ENCODE measurements around the gene NPTX1.

NPTX1 gene

DNA sequence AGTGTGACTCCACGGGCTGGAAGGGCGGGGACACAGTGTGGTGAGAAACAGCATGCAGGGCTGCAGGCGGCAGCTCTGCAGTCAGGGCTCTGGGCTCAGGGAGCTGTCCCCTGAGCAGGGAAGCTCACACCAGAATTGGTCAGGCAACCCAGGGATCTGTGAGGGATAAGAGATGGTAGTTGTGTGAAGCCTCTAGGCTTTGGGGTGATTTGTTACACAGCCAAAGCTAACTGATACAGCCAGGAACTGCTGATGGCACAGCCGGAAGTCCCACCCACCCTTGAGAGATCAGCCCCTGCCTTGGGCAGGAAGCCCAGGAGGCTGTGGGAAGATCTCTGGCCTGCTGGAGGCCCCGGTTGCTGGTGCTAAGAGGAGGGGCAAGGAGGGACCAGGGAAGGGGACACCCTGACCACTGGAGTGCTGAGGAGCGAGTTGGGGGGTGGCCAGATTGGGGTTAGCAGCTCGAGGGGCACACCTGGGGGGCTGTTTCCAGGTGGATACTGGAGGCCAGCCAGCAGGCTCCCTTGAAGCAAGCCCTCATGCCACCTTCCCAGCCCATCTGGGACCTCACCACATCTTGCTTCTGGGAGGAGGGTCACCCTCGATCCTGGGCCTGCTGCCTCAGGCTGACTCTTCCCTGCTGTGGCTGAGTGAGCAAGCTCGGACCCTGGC is 25.2 kb downstream of the NPTX1 start:
- Histone ChIP-seq H3K9ac (ENCODE audit: low read length) (no peak overlapping the region), H3K4me1 (ENCODE audit: control insufficient read depth, insufficient read depth, low read length) (peaks cover 10% of the 10 kb centered on the region)

DNA sequence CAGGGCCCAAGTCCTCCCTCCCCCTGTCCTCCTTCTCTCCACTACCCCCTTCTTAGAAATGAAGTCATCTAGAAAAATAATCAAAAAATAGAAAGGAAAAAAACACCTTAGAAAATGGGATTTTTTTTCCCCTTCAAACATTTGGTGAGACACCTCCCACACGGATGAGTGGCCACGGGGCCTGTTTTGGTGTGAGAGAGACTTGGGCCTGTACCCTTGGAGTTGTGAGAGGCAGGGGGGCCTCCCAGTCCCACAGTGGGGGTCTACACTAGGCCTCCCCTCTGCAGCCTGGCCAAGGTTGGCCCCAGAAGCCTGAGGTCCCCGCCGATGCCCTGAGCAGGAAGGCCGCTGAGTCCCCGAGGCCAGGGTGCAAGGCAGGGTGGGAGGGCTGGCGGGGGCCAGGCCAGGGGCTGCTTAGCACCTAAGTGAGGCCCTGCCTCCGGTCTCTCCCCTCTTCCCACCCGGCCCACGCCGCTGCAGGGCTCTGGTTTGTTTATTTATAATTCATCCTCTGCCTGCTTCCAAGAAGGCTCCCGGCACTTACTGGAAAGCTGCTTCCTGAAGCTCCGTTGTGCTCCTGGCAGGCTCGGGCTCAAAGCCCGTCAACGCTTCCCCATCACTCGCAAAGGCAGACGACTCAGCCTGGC is 26.4 kb downstream of the NPTX1 start:
- no peak overlapping the region for H3K9ac ChIP-seq (ENCODE audit: low read length)
- no peak overlapping the region for H3K4me3 ChIP-seq (ENCODE audit: low read length)
- H3K36me3 ChIP-seq (ENCODE audit: control insufficient read depth, insufficient read depth, low read length) = no peaks in the 10 kb centered on the region
- no peaks in the 10 kb centered on the region for H3K9me3 ChIP-seq (ENCODE audit: control insufficient read depth, low read length)
- no peaks in the 10 kb centered on the region for H3K27me3 ChIP-seq (ENCODE audit: control insufficient read depth, insufficient read depth, low read length)
- H3K4me1 ChIP-seq (ENCODE audit: control insufficient read depth, insufficient read depth, low read length) = peaks cover 10% of the 10 kb centered on the region

More for the DNA sequence above, 25.2 kb downstream of the NPTX1 start:
- H3K27me3 ChIP-seq (ENCODE audit: control insufficient read depth, insufficient read depth, low read length) = no peaks in the 10 kb centered on the region
- no peak overlapping the region for H3K4me3 ChIP-seq (ENCODE audit: low read length)
- H3K36me3 ChIP-seq (ENCODE audit: control insufficient read depth, insufficient read depth, low read length) = no peaks in the 10 kb centered on the region
- H3K9me3 ChIP-seq (ENCODE audit: control insufficient read depth, low read length) = no peaks in the 10 kb centered on the region

- peaks cover 10% of the 10 kb centered on the region for H3K4me1 ChIP-seq (ENCODE audit: control insufficient read depth, insufficient read depth, low read length)
- H3K36me3 ChIP-seq (ENCODE audit: control insufficient read depth, insufficient read depth, low read length) = no peaks in the 10 kb centered on the region
- no peak overlapping the region for H3K4me3 ChIP-seq (ENCODE audit: low read length)
- no peaks in the 10 kb centered on the region for H3K9me3 ChIP-seq (ENCODE audit: control insufficient read depth, low read length)
- no peak overlapping the region for H3K9ac ChIP-seq (ENCODE audit: low read length)
- no peaks in the 10 kb centered on the region for H3K27me3 ChIP-seq (ENCODE audit: control insufficient read depth, insufficient read depth, low read length)
Measured at GRCh38 chr17:80449194-80449929, 27.0 kb downstream of the NPTX1 start.

GRCh38 chr17:80447790-80448189 is 28.6 kb downstream of the NPTX1 start:
- Histone ChIP-seq H3K27me3 (ENCODE audit: control insufficient read depth, insufficient read depth, low read length) (no peaks in the 10 kb centered on the region), H3K36me3 (ENCODE audit: control insufficient read depth, insufficient read depth, low read length) (no peaks in the 10 kb centered on the region), H3K4me3 (ENCODE audit: low read length) (no peak overlapping the region), H3K9ac (ENCODE audit: low read length) (no peak overlapping the region), H3K9me3 (ENCODE audit: control insufficient read depth, low read length) (no peaks in the 10 kb centered on the region), H3K4me1 (ENCODE audit: control insufficient read depth, insufficient read depth, low read length) (no peaks in the 10 kb centered on the region)

- Histone ChIP-seq H3K27me3 (ENCODE audit: control insufficient read depth, insufficient read depth, low read length) (no peaks in the 10 kb centered on the region), H3K4me1 (ENCODE audit: control insufficient read depth, insufficient read depth, low read length) (no peaks in the 10 kb centered on the region), H3K9me3 (ENCODE audit: control insufficient read depth, low read length) (no peaks in the 10 kb centered on the region), H3K36me3 (ENCODE audit: control insufficient read depth, insufficient read depth, low read length) (no peaks in the 10 kb centered on the region), H3K9ac (ENCODE audit: low read length) (no peak overlapping the region), H3K4me3 (ENCODE audit: low read length) (no peak overlapping the region)
Measured at GRCh38 chr17:80446645-80447405, 29.6 kb downstream of the NPTX1 start.

DNA sequence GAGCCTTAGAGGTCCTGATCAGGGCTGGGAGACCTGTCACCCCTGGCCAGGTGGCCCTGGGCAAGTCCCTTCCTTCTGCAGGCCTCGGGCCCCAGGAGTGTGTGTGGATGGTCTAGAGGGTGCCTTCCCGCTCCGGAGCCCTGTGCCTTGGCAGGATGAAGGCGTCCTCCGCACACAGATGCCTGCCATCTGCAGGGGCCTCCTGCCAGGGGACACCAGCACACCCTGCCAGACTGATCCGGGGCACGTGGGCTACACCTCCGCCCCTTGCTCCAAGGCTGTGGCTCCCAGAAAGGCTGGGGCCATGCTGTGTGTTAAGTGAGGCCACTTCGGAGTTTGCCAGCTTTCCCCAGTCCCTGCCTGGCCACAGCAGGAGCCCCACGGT is 30.7 kb downstream of the NPTX1 start:
- Histone ChIP-seq H3K4me3 (ENCODE audit: low read length) (no peak overlapping the region), H3K27me3 (ENCODE audit: control insufficient read depth, insufficient read depth, low read length) (peaks cover 3% of the 10 kb centered on the region), H3K9me3 (ENCODE audit: control insufficient read depth, low read length) (no peaks in the 10 kb centered on the region), H3K9ac (ENCODE audit: low read length) (no peak overlapping the region), H3K36me3 (ENCODE audit: control insufficient read depth, insufficient read depth, low read length) (no peaks in the 10 kb centered on the region), H3K4me1 (ENCODE audit: control insufficient read depth, insufficient read depth, low read length) (no peaks in the 10 kb centered on the region)

- Histone ChIP-seq H3K9me3 (ENCODE audit: control insufficient read depth, low read length) (no peaks in the 10 kb centered on the region), H3K4me3 (ENCODE audit: low read length) (no peak overlapping the region), H3K27me3 (ENCODE audit: control insufficient read depth, insufficient read depth, low read length) (peaks cover 3% of the 10 kb centered on the region), H3K36me3 (ENCODE audit: control insufficient read depth, insufficient read depth, low read length) (no peaks in the 10 kb centered on the region), H3K9ac (ENCODE audit: low read length) (no peak overlapping the region), H3K4me1 (ENCODE audit: control insufficient read depth, insufficient read depth, low read length) (no peaks in the 10 kb centered on the region)
Measured at GRCh38 chr17:80445007-80445725, 31.2 kb downstream of the NPTX1 start.

DNA sequence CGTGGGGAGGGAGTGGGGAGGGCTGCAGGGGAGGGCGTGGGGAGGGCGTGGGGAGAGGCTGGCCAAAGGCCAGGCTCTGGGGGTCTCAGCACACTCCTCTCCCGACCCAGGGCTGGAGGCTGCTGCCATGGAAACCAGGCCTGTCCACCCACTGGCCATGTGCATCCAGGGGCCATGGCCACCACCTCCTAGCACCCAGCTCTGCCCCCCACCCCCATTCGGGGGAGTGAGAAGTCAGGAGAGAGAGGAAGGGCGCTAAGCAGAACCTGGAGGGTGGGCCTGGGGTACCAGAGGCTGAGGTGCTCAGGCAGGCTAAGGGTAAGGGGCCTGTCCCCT is 31.8 kb downstream of the NPTX1 start:
- Histone ChIP-seq H3K36me3 (ENCODE audit: control insufficient read depth, insufficient read depth, low read length) (no peaks in the 10 kb centered on the region), H3K27me3 (ENCODE audit: control insufficient read depth, insufficient read depth, low read length) (peaks cover 3% of the 10 kb centered on the region), H3K9me3 (ENCODE audit: control insufficient read depth, low read length) (no peaks in the 10 kb centered on the region), H3K9ac (ENCODE audit: low read length) (no peak overlapping the region), H3K4me3 (ENCODE audit: low read length) (no peak overlapping the region), H3K4me1 (ENCODE audit: control insufficient read depth, insufficient read depth, low read length) (no peaks in the 10 kb centered on the region)

DNA sequence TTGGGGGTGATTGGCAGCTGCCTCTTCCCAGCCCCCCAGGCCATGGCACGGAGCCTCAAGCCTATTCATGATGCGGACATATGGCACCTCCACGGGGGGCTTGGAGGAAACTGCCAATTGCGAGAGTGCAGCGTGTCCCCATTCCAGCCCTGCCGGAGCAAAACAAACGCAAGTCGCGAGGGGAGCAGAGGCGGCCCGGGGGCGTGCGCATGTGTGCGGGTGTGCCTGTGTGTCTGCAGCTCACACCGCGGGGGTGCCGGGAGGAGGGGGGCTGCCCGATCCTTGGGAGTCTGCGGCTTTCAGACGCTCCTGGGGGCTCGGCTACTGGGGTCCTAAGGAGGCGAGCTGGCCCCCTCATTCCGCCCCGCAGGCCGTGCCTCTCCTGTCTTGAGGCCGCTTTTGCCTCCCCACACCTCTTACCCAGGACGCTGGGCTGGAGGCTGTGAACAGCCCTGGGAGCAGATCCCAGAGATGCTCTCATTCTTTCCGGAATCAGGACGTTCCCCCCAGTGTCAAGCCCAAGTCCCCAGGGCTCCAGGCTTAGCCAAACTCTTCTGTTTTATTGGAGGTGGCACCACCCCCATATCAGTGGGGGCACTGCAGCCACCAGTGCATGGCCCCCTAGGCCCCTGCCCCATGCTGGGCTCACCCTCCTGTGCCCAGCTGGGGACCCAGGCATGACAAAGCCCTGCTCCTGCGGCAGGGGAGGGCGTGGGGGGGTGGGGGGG is 32.3 kb downstream of the NPTX1 start:
- H3K4me3 ChIP-seq (ENCODE audit: low read length) = no peak overlapping the region
- no peak overlapping the region for H3K9ac ChIP-seq (ENCODE audit: low read length)

DNA sequence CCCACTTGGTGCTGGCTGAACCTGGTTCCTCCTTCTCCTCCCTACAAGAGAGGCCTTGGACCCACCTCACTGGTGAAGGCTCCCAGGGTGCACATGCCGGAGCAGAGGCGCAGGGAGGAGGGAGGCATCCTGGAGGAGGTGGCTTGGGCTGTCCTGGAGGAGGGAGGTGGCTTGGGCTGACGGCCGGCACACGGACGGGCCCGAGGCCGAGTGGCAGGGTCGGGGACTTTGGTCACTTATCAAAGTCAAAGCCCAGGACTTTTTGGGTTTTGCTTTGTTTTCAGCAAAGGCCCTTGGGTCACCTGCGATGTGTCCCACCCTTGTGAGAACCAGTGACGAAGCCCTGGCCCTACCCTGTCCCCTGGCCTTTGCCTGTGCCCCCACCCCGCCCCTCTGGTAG is 32.9 kb downstream of the NPTX1 start:
- Histone ChIP-seq H3K4me3 (ENCODE audit: low read length) (no peak overlapping the region), H3K9ac (ENCODE audit: low read length) (no peak overlapping the region), H3K27me3 (ENCODE audit: control insufficient read depth, insufficient read depth, low read length) (peaks cover 3% of the 10 kb centered on the region), H3K36me3 (ENCODE audit: control insufficient read depth, insufficient read depth, low read length) (no peaks in the 10 kb centered on the region), H3K9me3 (ENCODE audit: control insufficient read depth, low read length) (no peaks in the 10 kb centered on the region), H3K4me1 (ENCODE audit: control insufficient read depth, insufficient read depth, low read length) (no peaks in the 10 kb centered on the region)

More for the DNA sequence above, 32.3 kb downstream of the NPTX1 start:
- Histone ChIP-seq H3K4me1 (ENCODE audit: control insufficient read depth, insufficient read depth, low read length) (no peaks in the 10 kb centered on the region), H3K36me3 (ENCODE audit: control insufficient read depth, insufficient read depth, low read length) (no peaks in the 10 kb centered on the region), H3K27me3 (ENCODE audit: control insufficient read depth, insufficient read depth, low read length) (peaks cover 3% of the 10 kb centered on the region), H3K9me3 (ENCODE audit: control insufficient read depth, low read length) (no peaks in the 10 kb centered on the region)

DNA sequence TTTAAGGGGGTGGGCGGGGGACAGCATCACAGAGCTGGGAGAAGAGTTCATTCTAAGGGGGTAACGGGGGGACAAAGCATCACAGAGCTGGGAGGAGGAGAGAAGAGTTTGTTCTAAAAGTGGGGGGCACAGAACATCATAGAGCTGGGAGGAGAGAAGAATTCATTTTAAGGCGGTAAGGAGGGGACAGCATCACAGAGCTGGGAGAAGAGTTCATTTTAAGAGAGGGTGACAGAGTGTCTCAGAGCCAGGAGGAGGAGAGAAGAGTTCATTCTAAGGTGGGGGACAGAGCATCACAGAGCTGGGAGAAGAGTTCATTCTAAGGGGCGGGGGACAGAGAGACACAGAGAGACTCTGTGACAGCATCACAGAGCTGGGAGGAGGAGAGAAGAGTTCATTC is 33.6 kb downstream of the NPTX1 start:
- no peaks in the 10 kb centered on the region for H3K36me3 ChIP-seq (ENCODE audit: control insufficient read depth, insufficient read depth, low read length)
- H3K27me3 ChIP-seq (ENCODE audit: control insufficient read depth, insufficient read depth, low read length) = peaks cover 3% of the 10 kb centered on the region
- H3K9ac ChIP-seq (ENCODE audit: low read length) = no peak overlapping the region
- H3K4me1 ChIP-seq (ENCODE audit: control insufficient read depth, insufficient read depth, low read length) = no peaks in the 10 kb centered on the region
- no peak overlapping the region for H3K4me3 ChIP-seq (ENCODE audit: low read length)
- H3K9me3 ChIP-seq (ENCODE audit: control insufficient read depth, low read length) = no peaks in the 10 kb centered on the region
